KMS-11 (cell line): Measurements from ENCODE around the gene SLC25A4.

Source experiments
- H2AFZ ChIP-seq: fragments of 200-600 bp; sonication (generic); 2 replicates; pipeline ENCODE4 v1.6.1; 2016; ENCODE audit warnings: antibody characterized with exemption, mixed run types, low read depth
- H3K27ac ChIP-seq: fragments of 200-600 bp; sonication (generic); 2 replicates; pipeline ENCODE4 v1.6.1; 2016; ENCODE audit warnings: mild to moderate bottlenecking, mixed run types
- H3K27me3 ChIP-seq: fragments of 200-600 bp; sonication (generic); 2 replicates; pipeline ENCODE4 v1.6.1; 2017; ENCODE audit warnings: mild to moderate bottlenecking, low read depth, mixed run types, moderate library complexity; ENCODE audit not compliant: insufficient read depth
- H3K36me3 ChIP-seq: fragments of 200-600 bp; sonication (generic); 2 replicates; pipeline ENCODE4 v1.6.1; 2017; ENCODE audit warnings: mild to moderate bottlenecking, mixed run types; ENCODE audit not compliant: insufficient read depth
- H3K4me1 ChIP-seq: fragments of 200-600 bp; sonication (generic); 2 replicates; pipeline ENCODE4 v1.6.1; 2016; ENCODE audit warnings: mild to moderate bottlenecking, low read depth, mixed run types; ENCODE audit not compliant: poor library complexity, severe bottlenecking
- H3K4me2 ChIP-seq: fragments of 200-600 bp; sonication (generic); 2 replicates; pipeline ENCODE4 v1.7.0; 2016; ENCODE audit warnings: mild to moderate bottlenecking, mixed run types
- H3K4me3 ChIP-seq: fragments of 200-600 bp; sonication (generic); IDR thresholded peaks from 2 replicates; pipeline ENCODE4 v1.6.1; 2017; ENCODE audit warnings: low read depth, low read length, mixed read lengths; ENCODE audit not compliant: insufficient read depth
- H3K79me2 ChIP-seq: fragments of 200-600 bp; sonication (generic); 2 replicates; pipeline ENCODE4 v1.6.1; 2016; ENCODE audit warnings: low read depth, mixed run types; ENCODE audit not compliant: insufficient read depth
- H3K9ac ChIP-seq: fragments of 200-600 bp; sonication (generic); 2 replicates; pipeline ENCODE4 v1.6.1; 2016; ENCODE audit warnings: mild to moderate bottlenecking, mixed run types
- H4K20me1 ChIP-seq: fragments of 200-600 bp; sonication (generic); 2 replicates; pipeline ENCODE4 v1.6.1; 2016; ENCODE audit warnings: mild to moderate bottlenecking, mixed run types; ENCODE audit not compliant: insufficient read depth
- TF ChIP-seq, protein P1 (sequence below): fragments of 200-600 bp; sonication (generic); conservative IDR thresholded peaks from 2 replicates; pipeline ENCODE4 v1.6.1; 2017; ENCODE audit warnings: low read depth, mild to moderate bottlenecking, antibody characterized with exemption, low read length, moderate library complexity, mixed read lengths

SLC25A4 gene

DNA sequence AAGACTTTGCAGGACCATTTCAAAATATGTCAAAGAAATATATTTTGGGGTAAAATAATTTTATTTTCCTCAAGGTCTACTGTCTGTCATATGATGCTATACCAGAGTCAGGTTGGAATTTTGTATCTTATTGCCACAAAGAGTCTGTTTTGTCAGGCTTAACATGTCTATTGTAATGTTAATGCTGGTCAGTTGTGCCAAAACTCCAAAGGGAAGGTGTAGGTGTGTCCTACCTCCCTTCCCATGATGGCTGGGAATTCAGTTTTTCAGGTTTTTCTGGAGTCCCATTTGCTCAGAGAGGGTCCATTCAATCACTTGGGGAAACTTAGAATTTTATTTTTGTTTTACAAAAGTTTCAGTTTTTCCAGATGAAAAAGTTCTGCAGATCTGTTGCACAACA, 33.3 kb upstream of the SLC25A4 start:
- no peak overlapping the region for H3K4me3 ChIP-seq
- no peaks in the 10 kb centered on the region for H3K4me1 ChIP-seq
- H3K79me2 ChIP-seq = no peaks in the 10 kb centered on the region
- no peak overlapping the region for H3K9ac ChIP-seq
- H3K4me2 ChIP-seq = no peak overlapping the region
- no peak overlapping the region for H2AFZ ChIP-seq
- TF ChIP-seq, protein P1, sequence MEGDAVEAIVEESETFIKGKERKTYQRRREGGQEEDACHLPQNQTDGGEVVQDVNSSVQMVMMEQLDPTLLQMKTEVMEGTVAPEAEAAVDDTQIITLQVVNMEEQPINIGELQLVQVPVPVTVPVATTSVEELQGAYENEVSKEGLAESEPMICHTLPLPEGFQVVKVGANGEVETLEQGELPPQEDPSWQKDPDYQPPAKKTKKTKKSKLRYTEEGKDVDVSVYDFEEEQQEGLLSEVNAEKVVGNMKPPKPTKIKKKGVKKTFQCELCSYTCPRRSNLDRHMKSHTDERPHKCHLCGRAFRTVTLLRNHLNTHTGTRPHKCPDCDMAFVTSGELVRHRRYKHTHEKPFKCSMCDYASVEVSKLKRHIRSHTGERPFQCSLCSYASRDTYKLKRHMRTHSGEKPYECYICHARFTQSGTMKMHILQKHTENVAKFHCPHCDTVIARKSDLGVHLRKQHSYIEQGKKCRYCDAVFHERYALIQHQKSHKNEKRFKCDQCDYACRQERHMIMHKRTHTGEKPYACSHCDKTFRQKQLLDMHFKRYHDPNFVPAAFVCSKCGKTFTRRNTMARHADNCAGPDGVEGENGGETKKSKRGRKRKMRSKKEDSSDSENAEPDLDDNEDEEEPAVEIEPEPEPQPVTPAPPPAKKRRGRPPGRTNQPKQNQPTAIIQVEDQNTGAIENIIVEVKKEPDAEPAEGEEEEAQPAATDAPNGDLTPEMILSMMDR = no peak
- no peaks in the 10 kb centered on the region for H3K27me3 ChIP-seq
- no peaks in the 10 kb centered on the region for H4K20me1 ChIP-seq
- H3K27ac ChIP-seq = no peak overlapping the region
- no peaks in the 10 kb centered on the region for H3K36me3 ChIP-seq

DNA sequence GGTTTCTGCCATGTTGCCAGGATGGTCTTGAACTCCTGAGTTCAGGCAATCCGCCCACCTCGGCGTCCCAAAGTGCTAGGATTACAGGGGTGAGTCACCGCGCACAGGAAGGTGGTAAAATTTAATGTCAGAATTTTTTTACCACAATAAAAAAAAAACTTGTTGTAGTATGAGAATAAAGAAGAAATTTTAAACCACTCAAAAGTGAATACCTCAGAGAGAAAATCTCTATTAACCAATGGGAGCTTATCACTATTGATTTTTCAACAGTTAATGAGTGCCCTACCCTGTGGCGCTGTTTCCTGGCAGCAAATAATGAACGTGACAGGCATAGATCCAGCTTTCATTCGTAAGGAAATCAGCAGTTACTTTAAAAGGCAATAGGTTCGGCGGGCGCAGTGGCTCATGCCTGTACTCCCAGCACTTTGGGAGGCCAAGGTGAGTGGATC, 32.7 kb upstream of the SLC25A4 start:
- Histone ChIP-seq H3K27me3 (no peaks in the 10 kb centered on the region), H3K4me2 (no peak overlapping the region), H2AFZ (no peak overlapping the region), H4K20me1 (no peaks in the 10 kb centered on the region), H3K9ac (no peak overlapping the region), H3K4me1 (no peaks in the 10 kb centered on the region), H3K79me2 (no peaks in the 10 kb centered on the region), H3K36me3 (no peaks in the 10 kb centered on the region), H3K4me3 (no peak overlapping the region), H3K27ac (no peak overlapping the region)
- TF ChIP-seq, protein P1 = no peak

DNA sequence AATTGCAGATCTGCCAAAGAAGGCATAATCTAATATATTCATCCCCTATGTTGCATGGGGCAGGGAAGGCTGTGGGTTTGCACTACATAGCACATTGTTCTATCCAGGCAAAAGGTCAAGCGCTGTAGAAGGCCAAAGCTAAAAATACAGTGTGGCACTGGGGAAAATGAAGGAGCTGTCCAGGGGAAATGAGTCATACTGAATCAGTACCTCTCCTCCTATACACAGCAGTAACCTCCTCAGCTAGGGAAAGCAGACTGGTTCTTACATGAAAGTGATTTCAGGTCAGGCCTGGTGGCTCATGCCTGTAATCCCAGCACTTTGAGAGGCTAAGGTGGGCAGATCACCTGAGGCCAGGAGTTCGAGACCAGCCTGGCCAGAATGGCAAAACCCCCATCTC, 31.0 kb upstream of the SLC25A4 start:
- Histone ChIP-seq H4K20me1 (no peaks in the 10 kb centered on the region), H3K4me3 (no peak overlapping the region), H3K79me2 (no peaks in the 10 kb centered on the region), H3K9ac (no peak overlapping the region), H2AFZ (no peak overlapping the region), H3K27me3 (no peaks in the 10 kb centered on the region), H3K27ac (no peak overlapping the region), H3K4me2 (no peak overlapping the region), H3K36me3 (no peaks in the 10 kb centered on the region), H3K4me1 (no peaks in the 10 kb centered on the region)
- TF ChIP-seq, protein P1 = no peak

DNA sequence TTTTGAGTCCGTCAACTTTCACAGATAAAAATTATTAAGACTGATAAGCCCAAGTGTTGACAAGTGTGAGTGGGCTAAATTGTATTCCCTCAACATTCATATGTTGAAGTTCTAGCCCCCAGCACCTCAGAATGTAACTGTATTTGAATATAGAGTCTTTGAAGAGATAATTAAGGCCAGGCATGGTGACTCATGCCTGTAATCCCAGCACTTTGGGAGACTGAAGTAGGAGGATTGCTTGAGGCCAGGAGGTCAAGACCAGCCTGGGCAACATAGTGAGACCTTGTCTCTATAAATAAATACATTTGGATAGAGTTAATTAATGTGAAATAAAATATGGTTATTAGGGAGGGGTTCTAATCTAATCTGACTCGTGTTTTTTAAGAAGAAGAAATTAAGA, 29.7 kb upstream of the SLC25A4 start:
- no peaks in the 10 kb centered on the region for H3K79me2 ChIP-seq
- H3K27ac ChIP-seq = no peak overlapping the region
- no peak overlapping the region for H3K9ac ChIP-seq
- no peaks in the 10 kb centered on the region for H4K20me1 ChIP-seq
- no peak overlapping the region for H3K4me3 ChIP-seq
- no peak overlapping the region for H3K4me2 ChIP-seq
- TF ChIP-seq, protein P1 = no peak
- no peaks in the 10 kb centered on the region for H3K36me3 ChIP-seq
- no peaks in the 10 kb centered on the region for H3K27me3 ChIP-seq
- peaks cover under 1% of the 10 kb centered on the region for H3K4me1 ChIP-seq
- no peak overlapping the region for H2AFZ ChIP-seq
